Measurements from ENCODE around the gene ANO10.
"Not testable (repeated sequence)": the region's sequence is repeated elsewhere in the genome, so short reads cannot be mapped to it uniquely, and the experiment has no call there.

The ANO10 gene

DNA sequence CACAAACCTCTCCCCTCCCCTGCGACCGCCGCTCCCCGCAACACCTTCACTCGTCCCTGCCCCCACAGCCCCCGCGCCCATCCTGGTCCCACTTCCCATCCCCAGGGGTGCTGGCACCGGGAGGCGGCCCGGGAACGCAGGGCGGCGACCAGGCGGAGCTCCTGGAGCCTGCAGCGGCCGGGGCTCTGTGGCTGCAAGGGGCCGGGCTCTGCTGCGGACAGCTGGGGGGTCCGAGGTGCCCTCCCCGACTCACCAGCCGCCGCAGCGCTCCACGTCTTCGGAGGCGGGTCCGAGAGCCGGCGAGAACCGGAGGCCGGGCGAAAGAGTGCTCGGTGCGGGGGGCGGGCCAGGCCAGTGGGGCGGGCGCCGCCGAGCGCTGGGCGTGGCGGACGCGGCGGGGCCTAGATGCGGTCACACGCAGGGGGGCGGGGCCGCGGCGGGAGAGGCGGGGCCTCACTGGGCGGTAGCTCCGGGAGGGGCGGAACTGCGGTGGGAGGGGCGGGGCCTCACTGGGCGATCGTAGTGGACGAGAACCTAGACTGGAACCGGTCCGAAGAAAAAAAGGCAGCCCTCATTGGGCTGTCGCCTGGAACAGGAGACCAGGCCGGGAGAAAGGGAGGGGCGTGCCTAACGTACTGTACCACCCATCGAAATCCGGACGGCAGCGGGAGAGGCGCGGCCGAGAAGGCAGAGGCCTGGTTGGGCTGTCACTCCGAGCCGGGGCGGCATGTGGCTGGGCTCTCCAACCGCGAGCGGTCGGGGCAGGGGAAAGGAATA is at the start of gene ANO10:
Gene ANO10, minus strand, starts transcription at position 356 of the 777 bp plus-strand sequence. CDS start 16,159 bp downstream, outside the sequence.
- DNase-seq: peak; percentile 89

GRCh38 chr3:43670635-43671522 is 49.1 kb upstream of the ANO10 start:
- DNase-seq: no peak

GRCh38 chr3:43665011-43665410 is 43.2 kb upstream of the ANO10 start:
- DNase-seq: not testable (repeated sequence)

DNA sequence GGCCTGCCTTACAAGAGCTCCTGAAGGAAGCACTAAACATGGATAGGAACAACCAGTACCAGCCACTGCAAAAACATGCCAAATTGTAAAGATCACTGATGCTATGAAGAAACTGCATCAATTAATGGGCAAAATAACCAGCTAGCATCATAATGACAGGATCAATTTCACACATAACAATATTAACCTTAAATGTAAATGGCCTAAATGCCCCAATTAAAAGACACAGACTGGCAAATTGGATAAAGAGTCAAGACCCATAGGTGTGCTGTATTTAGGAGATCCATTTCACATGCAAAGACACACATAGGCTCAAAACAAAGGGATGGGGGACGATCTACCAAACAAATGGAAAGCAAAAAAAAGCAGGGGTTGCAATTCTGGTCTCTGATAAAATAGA is 39.6 kb upstream of the ANO10 start:
- not testable (repeated sequence) for DNase-seq

GRCh38 chr3:43659250-43659880 is 37.6 kb upstream of the ANO10 start:
- DNase-seq: no peak

DNA sequence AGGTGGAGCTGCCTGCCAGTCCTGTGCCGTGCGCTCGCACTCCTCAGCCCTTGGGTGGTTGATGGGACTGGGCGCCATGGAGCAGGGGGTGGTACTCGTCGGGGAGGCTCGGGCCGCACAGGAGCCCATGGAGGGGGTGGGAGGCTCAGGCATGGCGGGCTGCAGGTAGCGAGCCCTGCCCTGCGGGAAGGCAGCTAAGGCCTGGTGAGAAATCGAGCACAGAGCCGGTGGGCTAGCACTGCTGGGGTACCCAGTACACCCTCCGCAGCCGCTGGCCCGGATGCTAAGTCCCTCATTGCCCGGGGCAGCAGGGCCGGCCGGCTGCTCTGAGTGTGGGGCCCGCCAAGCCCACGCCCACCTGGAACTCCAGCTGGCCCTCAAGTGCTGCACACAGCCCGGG is 34.6 kb upstream of the ANO10 start:
- not testable (repeated sequence) for DNase-seq

GRCh38 chr3:43650345-43650744 is 28.5 kb upstream of the ANO10 start:
- DNase-seq: no peak

- DNase-seq: no peak
These were observed 27.7 kb upstream of the ANO10 start for GRCh38 chr3:43649365-43649968.

- DNase-seq: no peak
These were observed 27.1 kb upstream of the ANO10 start for GRCh38 chr3:43648957-43649356.

DNA sequence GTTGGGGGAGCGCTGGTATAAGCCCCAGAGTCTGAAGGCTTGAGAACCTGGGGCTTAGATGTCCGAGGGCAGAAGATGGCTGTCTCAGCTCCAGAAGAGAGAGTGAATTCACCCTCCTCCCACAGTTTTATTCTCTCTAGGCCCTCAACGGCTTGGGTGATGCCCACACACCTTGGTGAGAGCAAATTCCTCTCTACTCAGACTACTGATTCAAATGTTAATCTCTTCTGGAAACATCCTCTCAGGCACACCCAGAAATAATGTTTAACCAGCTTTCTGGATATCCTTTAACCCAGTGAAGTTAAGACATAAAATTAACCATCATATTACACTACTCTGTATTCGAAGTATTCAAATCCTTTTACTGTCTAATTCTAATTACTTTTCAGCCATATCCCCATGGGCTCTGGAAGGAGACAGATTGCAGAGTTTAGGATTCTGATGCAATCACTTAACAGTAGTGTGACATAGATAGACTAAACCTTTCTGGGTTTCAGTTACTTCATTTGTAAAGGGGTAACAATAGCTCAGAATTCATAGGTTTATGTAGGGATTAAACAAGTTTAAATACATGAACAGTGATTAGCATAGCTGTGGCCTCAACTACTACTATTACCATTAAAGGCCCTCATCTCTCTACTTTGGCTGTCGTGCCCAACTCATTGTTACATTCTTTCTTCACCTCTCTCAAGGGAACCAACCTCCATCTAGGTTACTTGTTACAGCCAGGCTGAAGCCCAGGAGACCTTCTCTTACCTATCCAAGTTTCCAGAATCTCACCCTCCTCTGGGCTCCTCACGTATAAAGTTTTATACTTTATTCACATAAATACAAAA is 25.7 kb upstream of the ANO10 start:
- no peak for DNase-seq

DNA sequence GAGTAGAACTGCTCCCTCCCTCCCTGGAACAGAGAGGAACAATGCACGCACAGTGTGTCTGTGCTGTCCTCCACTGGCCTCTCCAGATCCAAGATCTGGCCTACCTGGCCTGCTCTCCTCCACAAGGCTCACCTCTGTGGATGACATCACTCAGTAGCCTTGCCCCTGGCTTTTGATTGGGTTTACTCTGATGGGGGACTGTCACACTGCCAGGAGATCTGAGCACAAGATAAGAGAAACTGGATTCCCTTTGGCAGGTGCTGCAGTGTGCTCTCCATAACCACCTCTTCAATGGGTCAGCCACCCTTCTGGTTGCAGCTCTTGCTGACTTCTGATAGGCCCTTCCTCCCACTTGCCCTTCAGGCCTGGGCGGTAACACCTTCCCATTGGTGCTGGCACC is 22.6 kb upstream of the ANO10 start:
- no peak for DNase-seq

DNA sequence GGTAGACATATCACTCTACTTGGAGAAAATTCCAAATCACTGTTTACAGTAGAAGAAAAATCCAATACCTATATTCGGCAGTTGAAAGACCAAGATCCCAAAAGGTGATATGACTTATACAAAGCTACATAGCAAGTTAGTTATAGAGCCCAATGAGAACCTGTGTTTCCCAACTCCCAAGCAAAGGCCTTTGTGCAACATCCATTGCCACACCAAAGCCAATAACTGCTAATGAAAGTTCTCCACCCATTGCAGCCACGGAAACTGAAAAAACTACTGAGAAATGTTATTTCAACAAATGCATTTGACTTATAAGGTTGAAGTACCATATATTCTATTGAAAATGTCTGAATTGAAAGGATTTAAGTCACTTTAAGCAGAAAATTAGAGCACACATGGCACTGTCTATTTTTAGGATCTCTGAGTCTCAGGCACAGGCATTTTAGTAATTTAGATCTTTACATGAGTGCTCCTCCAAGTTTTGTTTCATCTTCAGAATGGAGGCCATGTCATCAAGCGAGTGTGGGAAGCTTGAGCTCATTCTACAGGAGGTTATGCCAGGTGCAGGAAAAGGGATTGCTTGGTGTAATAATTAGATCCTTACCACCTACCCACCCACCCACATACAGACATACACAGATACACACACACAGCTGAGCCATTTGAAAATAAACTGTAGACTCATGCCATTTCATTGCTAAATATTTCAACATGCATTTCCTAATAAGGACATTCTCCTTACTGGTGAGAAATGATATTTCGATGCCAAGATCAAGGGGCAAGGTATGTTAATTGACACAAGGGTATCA is 19.7 kb upstream of the ANO10 start:
- no peak for DNase-seq

GRCh38 chr3:43640681-43641080 is 18.9 kb upstream of the ANO10 start:
- DNase-seq: no peak

DNA sequence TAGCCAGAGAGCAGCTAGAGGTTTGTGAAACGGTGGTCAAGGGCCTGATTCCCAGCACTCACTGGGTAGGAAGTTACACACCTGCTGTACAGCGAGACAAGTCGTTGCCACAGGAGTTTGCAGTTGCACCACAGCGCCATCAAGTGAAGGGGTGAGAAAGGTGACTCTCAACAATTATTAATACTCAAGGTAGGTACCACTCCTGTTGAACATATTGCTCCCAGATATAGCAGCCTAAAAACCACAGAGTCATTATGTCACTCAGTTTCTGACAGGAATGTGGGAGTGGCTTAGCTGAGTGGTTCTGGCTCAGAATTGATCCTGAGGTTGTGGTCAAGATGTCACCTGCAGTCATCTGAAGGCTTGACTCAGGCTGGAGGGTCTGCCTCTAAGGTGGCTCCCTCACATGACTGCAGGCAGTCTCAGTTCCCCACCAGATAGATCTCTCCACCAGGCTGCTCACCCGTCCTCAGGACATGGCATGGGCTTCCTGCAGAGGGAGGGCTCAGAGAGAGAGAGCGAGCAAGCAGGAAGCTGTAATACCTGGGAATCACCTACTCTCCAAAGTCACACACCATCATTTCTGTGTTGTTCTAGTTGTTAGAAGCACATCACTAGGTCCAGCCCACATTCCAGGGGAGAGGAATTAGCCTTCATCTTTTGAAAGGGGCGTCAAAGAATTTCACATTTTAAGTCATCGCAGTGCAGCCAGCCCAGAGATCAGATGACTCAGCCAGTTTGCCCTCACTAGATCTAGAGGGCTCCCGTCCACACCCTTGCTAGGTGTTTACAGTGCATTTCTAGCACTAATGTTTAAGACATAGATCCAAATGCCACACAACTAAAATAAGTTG is 17.0 kb upstream of the ANO10 start:
- DNase-seq: no peak

GRCh38 chr3:43637702-43638101 is 15.9 kb upstream of the ANO10 start:
- no peak for DNase-seq

- no peak for DNase-seq
These were observed 11.2 kb upstream of the ANO10 start for GRCh38 chr3:43632986-43633385.

- no peak for DNase-seq
These were observed 10.5 kb upstream of the ANO10 start for GRCh38 chr3:43632269-43632733.

DNA sequence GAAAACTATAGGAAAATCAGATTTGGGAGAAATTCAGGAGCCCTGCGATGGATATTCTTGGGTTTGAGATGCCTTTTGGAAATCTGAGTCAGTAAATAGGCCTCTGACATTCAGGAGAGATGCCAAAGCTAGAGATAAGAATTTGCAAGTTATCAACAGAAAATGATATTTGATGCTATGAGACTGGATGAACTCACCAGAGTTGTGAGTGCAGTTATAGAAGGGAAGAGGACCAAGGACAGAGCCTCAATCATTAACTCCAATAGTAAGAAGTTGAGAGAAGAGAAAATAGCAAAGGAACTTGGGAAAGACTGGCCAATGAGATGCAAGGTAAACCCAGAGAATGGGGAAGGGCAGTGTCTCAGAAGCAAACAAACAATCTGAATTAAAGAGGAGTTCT is 7.9 kb upstream of the ANO10 start:
- DNase-seq: no peak

- no peak for DNase-seq
These were observed 7.4 kb upstream of the ANO10 start for GRCh38 chr3:43629257-43629656.

GRCh38 chr3:43627360-43627759 is 5.5 kb upstream of the ANO10 start:
- DNase-seq: no peak

Measured in activated CD4-positive, alpha-beta T cell treated with anti-CD3 and anti-CD28 coated beads for 1 hour (primary cell).